HepG2 (cell line): ENCODE measurements around the gene RNPEPL1. TPM values are rescaled to one million over a fixed set of nuclear protein-coding genes. Genes with fewer than 3 reads are reported as not detected.
A peak's percentile ranks its signal among the peaks of the same experiment; 100 is the strongest.

Experiments
- AGO2 ChIP-seq: fragments of 200-400 bp; formaldehyde crosslinking; optimal IDR thresholded peaks from 2 replicates; pipeline ENCODE3; 2017; ENCODE audit warnings: mild to moderate bottlenecking, low read depth, low read length, moderate library complexity
- BHLHE40 ChIP-seq: IDR thresholded peaks from 2 replicates; pipeline ENCODE4 v1.6.1; 2011; ENCODE audit warnings: low read length, improper control_type of control experiment
- EP300 ChIP-seq, 3 experiments: sonication (generic) in 1 of 3; formaldehyde crosslinking in 1 of 3; IDR thresholded peaks; 2 replicates each; pipeline versions ENCODE4 v1.5.1 to v1.6.1; 2011 to 2020; ENCODE audit warnings: low read depth in 2 of 3, low read length in 2 of 3, borderline replicate concordance in 1 of 3, improper control_type of control experiment in 1 of 3, mild to moderate bottlenecking in 1 of 3, missing genetic modification reagents in 1 of 3, moderate library complexity in 1 of 3
- NFIB ChIP-seq: sonication (generic); formaldehyde crosslinking; IDR thresholded peaks from 2 replicates; pipeline ENCODE4 v1.9.0; 2021; ENCODE audit warnings: missing genetic modification reagents, mild to moderate bottlenecking, borderline replicate concordance
- PHF20 ChIP-seq: sonication (generic); formaldehyde crosslinking; IDR thresholded peaks from 2 replicates; pipeline ENCODE4 v1.5.0; 2020; ENCODE audit warnings: mild to moderate bottlenecking, missing genetic modification reagents
- PHF8 ChIP-seq: sonication (generic); formaldehyde crosslinking; IDR thresholded peaks from 2 replicates; pipeline ENCODE4 v1.5.0; 2020; ENCODE audit warnings: missing genetic modification reagents
- SIX1 ChIP-seq: sonication (generic); formaldehyde crosslinking; IDR thresholded peaks from 2 replicates; pipeline ENCODE4 v1.4.0; 2020; ENCODE audit warnings: missing genetic modification reagents, borderline replicate concordance
- SKIL ChIP-seq: sonication (generic); formaldehyde crosslinking; IDR thresholded peaks from 2 replicates; pipeline ENCODE4 v1.8.0; 2022; ENCODE audit warnings: missing genetic modification reagents, mild to moderate bottlenecking, moderate library complexity, borderline replicate concordance
- ZNF484 ChIP-seq: sonication (generic); formaldehyde crosslinking; IDR thresholded peaks from 2 replicates; pipeline ENCODE4 v1.5.1; 2020; ENCODE audit warnings: mild to moderate bottlenecking, low read depth, missing genetic modification reagents, borderline replicate concordance
- ZSCAN5A ChIP-seq: sonication (generic); formaldehyde crosslinking; IDR thresholded peaks from 2 replicates; pipeline ENCODE4 v1.8.0; 2022; ENCODE audit warnings: mild to moderate bottlenecking, missing genetic modification reagents, borderline replicate concordance
- polyA plus RNA-seq, 8 experiments: library from polyadenylated mRNA; depleted of rRNA in 3 of 8; stranded (reverse) in 7 of 8; unstranded in 1 of 8; fragments of >200 nt; fragmentation: Illumina TruSeq in 4 of 8; extraction: Trizol in 4 of 8; gene quantifications; 2 replicates each; pipeline versions ENCODE4 v1.2.1 to v1.2.3, GENCODE V29; 2011 to 2016; ENCODE audit warnings: low read depth in 4 of 8, missing spikeins in 1 of 8, mixed read lengths in 1 of 8; ENCODE audit not compliant: insufficient read depth in 1 of 8
- total RNA-seq, 5 experiments: library from RNA; depleted of rRNA; stranded (reverse); fragments of >200 nt; fragmentation: Illumina TruSeq; extraction: Trizol; gene quantifications; 2 replicates each; pipeline ENCODE4 v1.2.3, GENCODE V29; 2016; ENCODE audit warnings: low read depth in 1 of 5
- TF ChIP-seq, protein P1 (sequence below): sonication (generic); formaldehyde crosslinking; IDR thresholded peaks from 2 replicates; pipeline ENCODE4 v1.4.0; 2020; ENCODE audit warnings: mild to moderate bottlenecking, missing genetic modification reagents, borderline replicate concordance
- TF ChIP-seq, protein P2 (sequence below): sonication (generic); formaldehyde crosslinking; IDR thresholded peaks from 2 replicates; pipeline ENCODE4 v1.5.0; 2020; ENCODE audit warnings: mild to moderate bottlenecking, missing genetic modification reagents, moderate library complexity
- TF ChIP-seq, protein P3 (sequence below): sonication (generic); formaldehyde crosslinking; IDR thresholded peaks from 2 replicates; pipeline ENCODE4 v1.5.0; 2020; ENCODE audit warnings: missing genetic modification reagents, mild to moderate bottlenecking, borderline replicate concordance

The RNPEPL1 gene
- total and polyA plus RNA-seq, 2 of the 13 experiments (the other 11 are each of a cell fraction or from before 2014, with no cell fraction given), result 13.0 to 18.0 TPM

DNA sequence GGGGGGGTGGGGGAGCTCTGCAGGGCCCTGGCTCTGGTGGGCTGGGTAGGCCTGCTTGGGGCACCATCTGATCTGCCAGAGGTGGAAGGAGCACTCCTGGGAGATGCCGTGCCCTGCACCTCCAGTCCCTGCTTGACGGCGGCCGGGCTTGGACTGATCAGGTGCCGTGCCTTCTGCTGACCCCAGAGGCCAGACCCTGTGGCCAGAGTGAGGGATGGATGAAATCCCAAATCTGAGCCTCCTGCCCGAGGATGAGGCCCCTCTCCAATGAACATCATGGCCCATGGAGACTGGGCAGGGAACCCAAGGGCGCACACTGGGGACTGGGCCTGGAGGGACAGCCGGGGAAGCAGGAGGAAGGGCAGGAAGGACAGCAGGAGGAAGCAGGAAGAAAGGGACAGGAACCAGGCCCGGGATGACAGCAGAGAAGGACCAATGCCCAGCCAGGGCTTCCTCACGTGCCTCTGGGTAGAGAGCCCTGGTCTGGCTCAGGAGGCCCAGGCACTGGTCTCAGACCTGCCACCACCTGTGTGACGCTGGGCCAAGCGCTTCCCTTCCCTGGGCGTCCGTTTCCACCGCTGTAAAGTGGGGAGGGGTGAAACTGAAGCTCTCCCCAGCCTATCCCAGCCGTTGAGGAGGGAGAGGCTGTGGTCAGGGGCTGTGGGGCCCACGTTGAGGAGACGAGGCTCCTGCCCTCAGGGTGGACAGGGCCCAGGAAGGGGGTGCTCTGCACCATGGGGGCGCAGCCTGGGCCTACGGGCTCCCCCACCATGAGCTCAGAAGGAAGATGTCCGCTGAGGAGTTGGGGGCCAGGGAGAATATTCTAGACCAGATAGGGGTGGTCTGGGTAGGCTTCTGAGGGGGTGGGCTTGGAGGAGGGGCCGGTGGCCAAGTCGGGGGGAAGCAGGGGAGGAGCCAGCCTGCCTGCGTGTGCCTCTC, 56.0 kb downstream of the RNPEPL1 start (continued):
- TF ChIP-seq, protein P1, sequence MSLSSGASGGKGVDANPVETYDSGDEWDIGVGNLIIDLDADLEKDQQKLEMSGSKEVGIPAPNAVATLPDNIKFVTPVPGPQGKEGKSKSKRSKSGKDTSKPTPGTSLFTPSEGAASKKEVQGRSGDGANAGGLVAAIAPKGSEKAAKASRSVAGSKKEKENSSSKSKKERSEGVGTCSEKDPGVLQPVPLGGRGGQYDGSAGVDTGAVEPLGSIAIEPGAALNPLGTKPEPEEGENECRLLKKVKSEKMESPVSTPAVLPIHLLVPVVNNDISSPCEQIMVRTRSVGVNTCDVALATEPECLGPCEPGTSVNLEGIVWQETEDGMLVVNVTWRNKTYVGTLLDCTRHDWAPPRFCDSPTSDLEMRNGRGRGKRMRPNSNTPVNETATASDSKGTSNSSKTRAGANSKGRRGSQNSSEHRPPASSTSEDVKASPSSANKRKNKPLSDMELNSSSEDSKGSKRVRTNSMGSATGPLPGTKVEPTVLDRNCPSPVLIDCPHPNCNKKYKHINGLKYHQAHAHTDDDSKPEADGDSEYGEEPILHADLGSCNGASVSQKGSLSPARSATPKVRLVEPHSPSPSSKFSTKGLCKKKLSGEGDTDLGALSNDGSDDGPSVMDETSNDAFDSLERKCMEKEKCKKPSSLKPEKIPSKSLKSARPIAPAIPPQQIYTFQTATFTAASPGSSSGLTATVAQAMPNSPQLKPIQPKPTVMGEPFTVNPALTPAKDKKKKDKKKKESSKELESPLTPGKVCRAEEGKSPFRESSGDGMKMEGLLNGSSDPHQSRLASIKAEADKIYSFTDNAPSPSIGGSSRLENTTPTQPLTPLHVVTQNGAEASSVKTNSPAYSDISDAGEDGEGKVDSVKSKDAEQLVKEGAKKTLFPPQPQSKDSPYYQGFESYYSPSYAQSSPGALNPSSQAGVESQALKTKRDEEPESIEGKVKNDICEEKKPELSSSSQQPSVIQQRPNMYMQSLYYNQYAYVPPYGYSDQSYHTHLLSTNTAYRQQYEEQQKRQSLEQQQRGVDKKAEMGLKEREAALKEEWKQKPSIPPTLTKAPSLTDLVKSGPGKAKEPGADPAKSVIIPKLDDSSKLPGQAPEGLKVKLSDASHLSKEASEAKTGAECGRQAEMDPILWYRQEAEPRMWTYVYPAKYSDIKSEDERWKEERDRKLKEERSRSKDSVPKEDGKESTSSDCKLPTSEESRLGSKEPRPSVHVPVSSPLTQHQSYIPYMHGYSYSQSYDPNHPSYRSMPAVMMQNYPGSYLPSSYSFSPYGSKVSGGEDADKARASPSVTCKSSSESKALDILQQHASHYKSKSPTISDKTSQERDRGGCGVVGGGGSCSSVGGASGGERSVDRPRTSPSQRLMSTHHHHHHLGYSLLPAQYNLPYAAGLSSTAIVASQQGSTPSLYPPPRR (CRISPR knock-in tag), result no peak
- 0 out of 2 replicates have a peak, but pooled peaks have one; percentile 10 for TF ChIP-seq PHF20 (CRISPR knock-in tag)
- TF ChIP-seq PHF8 (CRISPR knock-in tag), result 0 out of 2 replicates have a peak, but pooled peaks have one; percentile 29
- TF ChIP-seq SKIL, result no peak
- TF ChIP-seq, protein P2, sequence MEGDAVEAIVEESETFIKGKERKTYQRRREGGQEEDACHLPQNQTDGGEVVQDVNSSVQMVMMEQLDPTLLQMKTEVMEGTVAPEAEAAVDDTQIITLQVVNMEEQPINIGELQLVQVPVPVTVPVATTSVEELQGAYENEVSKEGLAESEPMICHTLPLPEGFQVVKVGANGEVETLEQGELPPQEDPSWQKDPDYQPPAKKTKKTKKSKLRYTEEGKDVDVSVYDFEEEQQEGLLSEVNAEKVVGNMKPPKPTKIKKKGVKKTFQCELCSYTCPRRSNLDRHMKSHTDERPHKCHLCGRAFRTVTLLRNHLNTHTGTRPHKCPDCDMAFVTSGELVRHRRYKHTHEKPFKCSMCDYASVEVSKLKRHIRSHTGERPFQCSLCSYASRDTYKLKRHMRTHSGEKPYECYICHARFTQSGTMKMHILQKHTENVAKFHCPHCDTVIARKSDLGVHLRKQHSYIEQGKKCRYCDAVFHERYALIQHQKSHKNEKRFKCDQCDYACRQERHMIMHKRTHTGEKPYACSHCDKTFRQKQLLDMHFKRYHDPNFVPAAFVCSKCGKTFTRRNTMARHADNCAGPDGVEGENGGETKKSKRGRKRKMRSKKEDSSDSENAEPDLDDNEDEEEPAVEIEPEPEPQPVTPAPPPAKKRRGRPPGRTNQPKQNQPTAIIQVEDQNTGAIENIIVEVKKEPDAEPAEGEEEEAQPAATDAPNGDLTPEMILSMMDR (CRISPR knock-in tag), result peak; percentile 5; the same call in 1 of the 2 replicates
- no peak for TF ChIP-seq ZSCAN5A (CRISPR knock-in tag)
- TF ChIP-seq ZNF484 (CRISPR knock-in tag), result no peak
- peak; percentile 68; the same call in 1 of the 2 replicates for TF ChIP-seq BHLHE40
- TF ChIP-seq SIX1 (CRISPR knock-in tag), result no peak
- TF ChIP-seq EP300 (IDR thresholded peaks at IDR 0.05; ENCODE audit: low read depth in 2 of 2, low read length in 2 of 2), result no peak
- no peak for TF ChIP-seq EP300 (CRISPR knock-in tag; IDR thresholded peaks at IDR 0.05; ENCODE audit: borderline replicate concordance)
- peak; percentile 92 for TF ChIP-seq AGO2
- TF ChIP-seq NFIB (CRISPR knock-in tag), result 0 out of 2 replicates have a peak, but pooled peaks have one; percentile 32
- TF ChIP-seq, protein P3, sequence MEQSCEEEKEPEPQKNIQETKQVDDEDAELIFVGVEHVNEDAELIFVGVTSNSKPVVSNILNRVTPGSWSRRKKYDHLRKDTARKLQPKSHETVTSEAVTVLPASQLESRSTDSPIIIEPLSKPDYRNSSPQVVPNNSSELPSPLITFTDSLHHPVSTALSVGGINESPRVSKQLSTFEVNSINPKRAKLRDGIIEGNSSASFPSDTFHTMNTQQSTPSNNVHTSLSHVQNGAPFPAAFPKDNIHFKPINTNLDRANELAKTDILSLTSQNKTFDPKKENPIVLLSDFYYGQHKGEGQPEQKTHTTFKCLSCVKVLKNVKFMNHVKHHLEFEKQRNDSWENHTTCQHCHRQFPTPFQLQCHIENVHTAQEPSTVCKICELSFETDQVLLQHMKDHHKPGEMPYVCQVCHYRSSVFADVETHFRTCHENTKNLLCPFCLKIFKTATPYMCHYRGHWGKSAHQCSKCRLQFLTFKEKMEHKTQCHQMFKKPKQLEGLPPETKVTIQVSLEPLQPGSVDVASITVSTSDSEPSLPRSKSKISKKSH (CRISPR knock-in tag), result peak; percentile 12
